Upper lobe of right lung (tissue), 1 donor: ENCODE data around the gene TBCD. TPM values are rescaled to one million over a fixed set of nuclear protein-coding genes. Genes with fewer than 3 reads are reported as not detected.
"Not testable (repeated sequence)": the region's sequence is repeated elsewhere in the genome, so short reads cannot be mapped to it uniquely, and the experiment has no call there.

Source experiments
- ATAC-seq: fragments of 200-7000 bp; cut with Tn5 transposase; one replicate; pipeline ENCODE4 v1.9.1; 2020; ENCODE audit warnings: mild to moderate bottlenecking, moderate library complexity
- DNase-seq: peaks from one replicate; pipeline ENCODE4 v3.0.0-alpha.2; 2020
- H3K27ac ChIP-seq: fragments of 200-600 bp; one replicate; pipeline ENCODE4 v1.8.0; 2022
- H3K27me3 ChIP-seq: fragments of 200-600 bp; one replicate; pipeline ENCODE4 v1.8.0; 2022; ENCODE audit warnings: mild to moderate bottlenecking
- H3K36me3 ChIP-seq: fragments of 200-600 bp; one replicate; pipeline ENCODE4 v1.8.0; 2022
- H3K4me1 ChIP-seq: fragments of 200-600 bp; one replicate; pipeline ENCODE4 v1.8.0; 2022
- H3K4me3 ChIP-seq: fragments of 200-600 bp; one replicate; pipeline ENCODE4 v1.8.0; 2022; ENCODE audit warnings: mild to moderate bottlenecking
- H3K9me3 ChIP-seq: fragments of 200-600 bp; one replicate; pipeline ENCODE4 v1.8.0; 2022
- CTCF ChIP-seq: fragments of 200-600 bp; IDR thresholded peaks from one replicate; pipeline ENCODE4 v1.8.0; 2022; ENCODE audit warnings: antibody characterized with exemption
- intact Hi-C: fragments of 100-400 bp; cut with DNase I; formaldehyde crosslinking; loops from one replicate; pipeline ENCODE4 v1.11.0; 2022
- total RNA-seq: library from RNA; stranded (reverse); fragmentation: NEBNext Ultra II Directional; extraction: Animal tissue kit (Norgen Biotek cat#: 25700); gene quantifications from one replicate; pipeline ENCODE4 v1.2.1, GENCODE V29; 2021
- donor health status: DM: no; HTN: yes; CAD: no; lungs with severe emphysema.

Gene TBCD
- total RNA-seq, 1 donor from 2014 or later: 84.5 TPM

DNA sequence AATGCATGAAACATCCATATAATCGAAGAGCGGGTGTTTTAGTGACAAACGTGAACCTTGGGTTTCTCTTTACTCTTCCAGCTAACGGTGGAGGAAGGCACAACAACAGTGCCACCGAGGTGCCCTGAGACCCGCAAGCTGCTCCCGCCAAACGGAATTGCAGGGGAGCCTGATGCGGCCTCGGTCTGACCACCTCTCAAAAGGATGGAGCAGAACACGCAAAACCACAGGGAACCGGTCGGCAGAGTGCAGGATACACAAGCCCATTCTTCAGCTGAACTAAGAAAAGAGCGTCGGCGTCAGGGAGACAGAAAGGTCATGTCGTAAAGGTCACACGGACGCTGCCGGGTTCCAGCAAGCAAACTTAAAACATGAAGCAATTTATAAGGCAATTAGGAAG is 197.5 kb downstream of the TBCD start:
- no peak for ATAC-seq
- DNase-seq: peak; percentile 26
- Histone ChIP-seq H3K27me3 (no peaks in the 10 kb centered on the region), H3K27ac (no peak overlapping the region), H3K4me3 (no peak overlapping the region), H3K9me3 (peaks cover 18% of the 10 kb centered on the region), H3K4me1 (no peaks in the 10 kb centered on the region), H3K36me3 (no peaks in the 10 kb centered on the region)
- no peak for TF ChIP-seq CTCF
- intact Hi-C loops: no loop called here

DNA sequence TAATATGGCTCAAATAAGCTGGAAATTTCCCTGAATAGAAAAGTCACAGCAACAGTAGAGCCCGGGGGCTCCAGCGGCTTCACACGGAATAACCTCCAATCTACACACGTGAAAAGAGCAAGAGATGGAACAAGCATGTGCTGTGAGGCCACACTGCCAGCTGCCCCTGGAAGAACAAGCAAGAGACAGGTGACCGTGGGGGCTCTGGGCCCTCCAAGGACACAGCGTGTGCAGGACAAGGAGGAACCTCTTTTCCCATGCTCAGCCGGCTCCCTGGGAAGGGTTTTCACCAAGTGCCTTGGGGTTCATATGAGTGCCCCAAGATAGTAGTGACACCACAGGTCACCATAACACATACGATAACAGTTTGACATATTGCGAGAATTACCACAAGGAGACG is 198.1 kb downstream of the TBCD start:
- no peaks in the 10 kb centered on the region for H3K36me3 ChIP-seq
- H3K4me1 ChIP-seq: no peaks in the 10 kb centered on the region
- peaks cover 14% of the 10 kb centered on the region for H3K9me3 ChIP-seq
- no peaks in the 10 kb centered on the region for H3K27me3 ChIP-seq
- no peak overlapping the region for H3K27ac ChIP-seq
- no peak overlapping the region for H3K4me3 ChIP-seq
- TF ChIP-seq CTCF: no peak
- intact Hi-C loops: no loop called here
- ATAC-seq (no peak), DNase-seq (peak; percentile 29)

GRCh38 chr17:82950525-82951102 is 198.7 kb downstream of the TBCD start:
- H3K27me3 ChIP-seq: no peaks in the 10 kb centered on the region
- ATAC-seq: no peak
- no peaks in the 10 kb centered on the region for H3K4me1 ChIP-seq
- no peak overlapping the region for H3K27ac ChIP-seq
- no peaks in the 10 kb centered on the region for H3K36me3 ChIP-seq
- DNase-seq: no peak
- H3K4me3 ChIP-seq: no peak overlapping the region
- no peak for TF ChIP-seq CTCF
- intact Hi-C loops: no loop called here
- H3K9me3 ChIP-seq: peaks cover 8% of the 10 kb centered on the region

GRCh38 chr17:82952019-82952418 is 200.2 kb downstream of the TBCD start:
- Histone ChIP-seq H3K4me3 (no peak overlapping the region), H3K27ac (no peak overlapping the region), H3K27me3 (no peaks in the 10 kb centered on the region), H3K36me3 (no peaks in the 10 kb centered on the region), H3K4me1 (no peaks in the 10 kb centered on the region), H3K9me3 (peaks cover 8% of the 10 kb centered on the region)
- no peak for TF ChIP-seq CTCF
- intact Hi-C loops: no loop called here
- ATAC-seq: no peak
- peak; percentile 41 for DNase-seq

DNA sequence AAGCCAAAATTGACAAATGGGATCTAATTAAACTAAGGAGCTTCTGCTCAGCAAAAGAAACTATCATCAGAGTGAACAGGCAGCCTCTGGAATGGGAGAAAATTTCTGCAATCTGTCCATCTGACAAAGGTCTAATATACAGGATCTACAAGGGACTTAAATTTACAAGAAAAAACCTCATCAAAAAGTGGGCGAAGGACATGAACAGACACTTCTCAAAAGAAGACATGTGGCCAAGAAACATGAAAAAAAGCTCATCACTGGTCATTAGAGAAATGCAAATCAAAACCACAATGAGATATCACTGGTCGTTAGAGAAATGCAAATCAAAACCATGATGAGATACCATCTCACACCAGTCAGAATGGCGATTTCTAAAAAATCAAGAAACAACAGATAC is 203.2 kb downstream of the TBCD start:
- H3K27me3 ChIP-seq, H3K27ac ChIP-seq, H3K36me3 ChIP-seq, DNase-seq, H3K4me3 ChIP-seq, ATAC-seq, H3K9me3 ChIP-seq, intact Hi-C loops, H3K4me1 ChIP-seq: not testable (repeated sequence)

- ATAC-seq, H3K27me3 ChIP-seq, H3K36me3 ChIP-seq, DNase-seq, H3K9me3 ChIP-seq, H3K4me1 ChIP-seq, intact Hi-C loops, H3K27ac ChIP-seq, H3K4me3 ChIP-seq: not testable (repeated sequence)
Measured at GRCh38 chr17:82955627-82956026, 203.8 kb downstream of the TBCD start.

- peak; percentile 54 for DNase-seq
- TF ChIP-seq CTCF: no peak
- H3K9me3 ChIP-seq: peaks cover 8% of the 10 kb centered on the region
- no peak overlapping the region for H3K27ac ChIP-seq
- no peaks in the 10 kb centered on the region for H3K36me3 ChIP-seq
- H3K27me3 ChIP-seq: no peaks in the 10 kb centered on the region
- H3K4me1 ChIP-seq: no peaks in the 10 kb centered on the region
- ATAC-seq: no peak
- intact Hi-C loops: no loop called here
- no peak overlapping the region for H3K4me3 ChIP-seq
Measured at GRCh38 chr17:82956146-82956725, 204.4 kb downstream of the TBCD start.
